Esophagus muscularis mucosa (tissue), 4 donors: Measurements from ENCODE around the gene UNC13B.

Experiments used
- EP300 ChIP-seq: sonication (generic); formaldehyde crosslinking; IDR thresholded peaks from one replicate; pipeline ENCODE4 v1.6.1; 2017; ENCODE audit warnings: antibody characterized with exemption
- POLR2A ChIP-seq: fragments of 450-650 bp; IDR thresholded peaks from one replicate; pipeline ENCODE4 v1.6.1; 2017; ENCODE audit warnings: antibody characterized with exemption, moderate library complexity, mild to moderate bottlenecking, low read depth
- POLR2AphosphoS5 ChIP-seq, 2 donors: sonication (generic); formaldehyde crosslinking; IDR thresholded peaks; one replicate each; pipeline ENCODE4 v1.6.1; 2017; ENCODE audit warnings: antibody characterized with exemption in 2 of 2
- TF ChIP-seq, protein P1 (sequence below), 3 experiments: fragments of 200-600 bp in 2 of 3; fragments of 450-650 bp in 1 of 3; sonication (generic) in 2 of 3; IDR thresholded peaks; one replicate each; pipeline ENCODE4 v1.5.1; 2017 to 2019; ENCODE audit warnings: antibody characterized with exemption in 3 of 3, mild to moderate bottlenecking in 2 of 3, moderate library complexity in 1 of 3

DNA sequence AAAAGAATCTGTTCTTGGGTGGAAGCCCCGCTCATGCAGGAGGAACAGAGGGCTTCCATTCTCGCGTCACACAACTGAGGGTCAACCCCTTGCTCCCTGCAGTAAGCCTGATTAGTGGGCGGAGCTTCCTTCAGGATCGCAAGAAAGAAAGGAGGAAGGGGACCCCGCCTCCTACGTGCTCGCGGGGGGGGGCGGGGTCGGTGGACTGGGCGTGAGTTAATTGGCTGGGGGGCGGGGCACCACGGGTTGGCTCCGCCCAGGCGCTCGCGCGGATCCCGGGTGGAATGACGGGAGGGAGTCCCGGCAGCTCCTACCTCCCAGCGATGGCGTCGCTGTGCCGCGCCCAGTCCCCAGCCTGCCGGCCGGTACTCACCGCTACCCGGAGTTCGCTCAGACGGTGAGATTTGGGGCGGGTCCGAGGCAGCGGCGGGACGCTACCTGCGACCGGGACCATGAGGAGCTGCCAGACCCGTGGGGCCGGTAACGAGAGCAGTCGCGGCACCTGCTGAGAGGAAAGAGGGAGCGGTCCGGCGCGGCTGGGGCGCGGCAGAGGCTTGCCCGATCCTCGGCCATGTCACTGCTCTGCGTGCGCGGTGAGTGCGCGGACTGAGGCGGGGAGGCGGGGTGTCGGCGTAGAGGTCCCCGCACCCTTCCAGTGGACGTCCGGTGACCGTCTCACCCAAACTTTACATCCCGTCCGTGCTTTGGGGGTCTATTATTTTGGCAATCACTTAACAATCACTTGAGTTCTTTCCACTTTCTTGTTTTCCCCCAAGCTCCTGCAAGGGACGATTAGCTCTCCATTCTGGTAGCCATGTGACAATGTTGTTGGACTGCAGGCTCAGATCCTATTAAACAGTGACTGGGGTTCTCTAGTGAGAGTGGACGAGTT lies at the start of gene UNC13B:
- TF ChIP-seq, protein P1, sequence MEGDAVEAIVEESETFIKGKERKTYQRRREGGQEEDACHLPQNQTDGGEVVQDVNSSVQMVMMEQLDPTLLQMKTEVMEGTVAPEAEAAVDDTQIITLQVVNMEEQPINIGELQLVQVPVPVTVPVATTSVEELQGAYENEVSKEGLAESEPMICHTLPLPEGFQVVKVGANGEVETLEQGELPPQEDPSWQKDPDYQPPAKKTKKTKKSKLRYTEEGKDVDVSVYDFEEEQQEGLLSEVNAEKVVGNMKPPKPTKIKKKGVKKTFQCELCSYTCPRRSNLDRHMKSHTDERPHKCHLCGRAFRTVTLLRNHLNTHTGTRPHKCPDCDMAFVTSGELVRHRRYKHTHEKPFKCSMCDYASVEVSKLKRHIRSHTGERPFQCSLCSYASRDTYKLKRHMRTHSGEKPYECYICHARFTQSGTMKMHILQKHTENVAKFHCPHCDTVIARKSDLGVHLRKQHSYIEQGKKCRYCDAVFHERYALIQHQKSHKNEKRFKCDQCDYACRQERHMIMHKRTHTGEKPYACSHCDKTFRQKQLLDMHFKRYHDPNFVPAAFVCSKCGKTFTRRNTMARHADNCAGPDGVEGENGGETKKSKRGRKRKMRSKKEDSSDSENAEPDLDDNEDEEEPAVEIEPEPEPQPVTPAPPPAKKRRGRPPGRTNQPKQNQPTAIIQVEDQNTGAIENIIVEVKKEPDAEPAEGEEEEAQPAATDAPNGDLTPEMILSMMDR (IDR thresholded peaks at IDR 0.05): peak in 2 of 3 experiments; percentile 7 to 9
- TF ChIP-seq POLR2A (peak; percentile 35), POLR2AphosphoS5 (IDR thresholded peaks at IDR 0.05) (peak; percentile 87 to 92), EP300 (no peak)
